ENCODE measurements around the gene EPS8. TPM values are rescaled to one million over a fixed set of nuclear protein-coding genes. Genes with fewer than 3 reads are reported as not detected.

Gene EPS8
- total RNA-seq, 1 donor from 2014 or later, result 41.7 TPM

DNA sequence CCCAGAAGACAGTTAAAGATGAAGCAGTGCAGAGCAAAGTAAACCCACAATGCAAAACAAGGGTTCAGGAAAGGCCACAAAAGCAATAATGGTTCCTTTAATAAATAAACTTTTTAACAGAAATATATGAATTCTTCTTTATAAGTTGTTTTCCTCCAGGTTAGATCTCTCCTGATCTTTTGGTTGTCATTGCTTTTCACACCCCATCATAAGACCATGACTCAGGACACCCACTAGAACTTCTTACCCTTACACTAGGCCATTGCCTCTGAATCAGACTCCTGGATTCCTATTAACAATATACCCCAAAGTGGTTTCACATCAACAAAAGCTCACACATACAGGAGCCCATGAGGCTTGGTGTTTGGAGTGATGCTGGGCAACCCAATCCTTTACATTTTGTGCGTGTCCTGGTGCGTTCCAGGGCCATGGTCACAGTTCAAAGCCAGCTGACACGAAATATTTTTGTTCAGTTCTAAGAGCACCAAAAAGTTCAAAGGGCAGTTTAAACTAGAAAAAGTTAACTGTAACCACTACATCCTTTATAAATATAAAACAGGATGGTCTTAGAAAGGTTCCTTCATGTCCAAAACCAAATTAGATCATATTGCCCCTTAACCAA is 187.0 kb downstream of the EPS8 start:
- TF ChIP-seq, protein P1, sequence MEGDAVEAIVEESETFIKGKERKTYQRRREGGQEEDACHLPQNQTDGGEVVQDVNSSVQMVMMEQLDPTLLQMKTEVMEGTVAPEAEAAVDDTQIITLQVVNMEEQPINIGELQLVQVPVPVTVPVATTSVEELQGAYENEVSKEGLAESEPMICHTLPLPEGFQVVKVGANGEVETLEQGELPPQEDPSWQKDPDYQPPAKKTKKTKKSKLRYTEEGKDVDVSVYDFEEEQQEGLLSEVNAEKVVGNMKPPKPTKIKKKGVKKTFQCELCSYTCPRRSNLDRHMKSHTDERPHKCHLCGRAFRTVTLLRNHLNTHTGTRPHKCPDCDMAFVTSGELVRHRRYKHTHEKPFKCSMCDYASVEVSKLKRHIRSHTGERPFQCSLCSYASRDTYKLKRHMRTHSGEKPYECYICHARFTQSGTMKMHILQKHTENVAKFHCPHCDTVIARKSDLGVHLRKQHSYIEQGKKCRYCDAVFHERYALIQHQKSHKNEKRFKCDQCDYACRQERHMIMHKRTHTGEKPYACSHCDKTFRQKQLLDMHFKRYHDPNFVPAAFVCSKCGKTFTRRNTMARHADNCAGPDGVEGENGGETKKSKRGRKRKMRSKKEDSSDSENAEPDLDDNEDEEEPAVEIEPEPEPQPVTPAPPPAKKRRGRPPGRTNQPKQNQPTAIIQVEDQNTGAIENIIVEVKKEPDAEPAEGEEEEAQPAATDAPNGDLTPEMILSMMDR (conservative IDR thresholded peaks at IDR 0.05; ENCODE audit: low read depth, low read length), result no peak
- no peak overlapping the region for H3K4me3 ChIP-seq (ENCODE audit: low read depth, low read length)
- DNase-seq (ENCODE audit: low read depth), result peak; percentile 97

DNA sequence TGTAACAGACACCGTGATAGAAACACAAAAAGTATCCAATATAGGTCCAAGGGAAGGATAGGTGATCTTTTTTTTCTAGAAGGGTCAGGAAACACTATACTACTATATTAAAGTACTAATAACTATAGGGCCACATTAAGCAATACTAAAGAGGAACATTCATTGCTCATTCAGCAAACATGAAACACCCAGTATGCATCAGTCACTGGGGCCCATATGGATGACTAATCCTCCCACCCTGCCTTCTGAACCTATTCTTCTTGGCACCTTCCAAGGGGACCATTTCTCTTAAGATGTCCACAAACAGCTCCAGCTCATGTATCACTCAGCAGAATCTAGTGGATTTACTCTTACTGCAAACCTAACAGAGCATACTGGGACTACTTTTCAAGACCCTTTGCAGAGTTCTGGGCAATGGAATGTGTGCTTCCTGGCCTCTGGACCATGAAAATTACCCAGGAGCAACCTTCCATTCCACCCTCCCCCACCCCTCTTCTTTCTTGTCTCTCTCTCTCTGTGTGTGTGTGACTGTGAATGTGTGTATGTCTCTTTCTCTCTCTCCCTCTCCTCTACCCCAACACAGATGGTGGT is 187.9 kb downstream of the EPS8 start:
- peak; percentile 89 for DNase-seq (ENCODE audit: low read depth)
- TF ChIP-seq, protein P1 (conservative IDR thresholded peaks at IDR 0.05; ENCODE audit: low read depth, low read length), result no peak
- H3K4me3 ChIP-seq (ENCODE audit: low read depth, low read length), result no peak overlapping the region

DNA sequence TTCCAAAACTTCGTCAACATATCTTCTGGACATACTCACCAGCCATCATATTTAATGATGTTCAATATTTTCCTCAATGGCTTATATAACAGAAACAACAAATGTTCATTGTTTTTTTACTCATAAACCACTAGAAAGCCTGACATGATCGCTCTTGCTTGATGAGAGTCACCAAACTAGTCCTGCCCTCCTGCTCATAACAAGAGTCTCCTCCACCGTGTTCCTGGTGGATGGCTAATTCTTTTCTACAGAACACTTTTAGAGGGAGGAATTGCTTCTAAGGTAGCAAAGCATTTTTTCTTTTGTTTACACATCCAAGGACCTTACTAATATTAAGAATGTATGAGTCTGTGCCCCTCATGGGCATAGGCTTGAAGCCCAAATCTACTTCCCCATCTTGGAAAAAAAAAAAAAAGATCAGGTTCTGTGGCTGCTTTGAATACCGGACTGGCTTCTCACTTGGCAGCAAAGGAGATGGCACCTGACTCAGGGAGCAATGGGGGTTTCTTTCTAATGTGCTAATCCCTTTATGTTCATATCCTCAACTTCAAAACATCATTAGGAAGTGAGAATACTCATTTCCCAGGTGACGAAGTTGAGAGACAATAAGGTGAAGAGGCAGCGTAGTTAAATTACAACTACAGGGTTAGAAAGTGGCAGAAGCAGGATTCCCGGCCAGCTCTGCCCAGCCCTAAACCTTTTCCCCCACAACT is 188.8 kb downstream of the EPS8 start:
- TF ChIP-seq, protein P1 (conservative IDR thresholded peaks at IDR 0.05; ENCODE audit: low read depth, low read length), result no peak
- peak; percentile 83 for DNase-seq (ENCODE audit: low read depth)
- H3K4me3 ChIP-seq (ENCODE audit: low read depth, low read length), result no peak overlapping the region

DNA sequence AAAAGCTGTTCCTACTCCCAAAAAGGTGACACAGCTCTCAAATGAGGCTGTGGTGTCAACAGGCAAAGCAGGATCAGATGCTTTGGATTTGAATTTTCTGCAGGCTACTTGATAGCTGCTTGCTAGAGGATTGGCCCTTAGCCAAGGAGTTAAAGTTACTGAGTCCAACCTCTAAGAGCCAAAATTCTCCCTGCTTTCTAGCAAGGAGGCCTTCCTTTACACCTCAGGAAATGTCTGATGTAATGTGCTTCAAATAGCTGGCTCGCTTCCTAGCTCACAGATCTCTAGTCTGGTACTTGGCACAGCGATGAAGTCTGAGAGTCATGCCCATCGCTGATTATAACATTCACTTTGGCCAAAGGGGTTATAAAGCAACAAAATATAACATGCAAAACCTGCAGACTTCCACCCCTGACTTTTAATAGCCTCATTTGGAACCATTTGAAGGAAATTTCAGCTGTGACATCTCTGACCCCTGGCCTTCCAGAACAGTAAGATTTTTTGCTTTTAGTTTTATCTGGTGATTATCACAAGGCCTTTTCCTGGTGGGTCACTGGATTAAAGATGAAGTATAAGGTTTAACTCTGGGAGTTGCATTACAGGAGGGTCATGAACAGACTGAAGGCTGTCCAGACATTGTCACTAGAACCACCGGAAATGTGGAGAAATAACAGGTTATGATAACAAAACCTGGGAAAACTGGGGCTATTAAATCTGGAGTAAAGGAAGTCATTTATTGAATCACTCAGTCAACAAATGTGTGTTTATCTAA is 189.7 kb downstream of the EPS8 start:
- peak; percentile 65 for DNase-seq (ENCODE audit: low read depth)
- no peak overlapping the region for H3K4me3 ChIP-seq (ENCODE audit: low read depth, low read length)
- TF ChIP-seq, protein P1 (conservative IDR thresholded peaks at IDR 0.05; ENCODE audit: low read depth, low read length), result no peak

DNA sequence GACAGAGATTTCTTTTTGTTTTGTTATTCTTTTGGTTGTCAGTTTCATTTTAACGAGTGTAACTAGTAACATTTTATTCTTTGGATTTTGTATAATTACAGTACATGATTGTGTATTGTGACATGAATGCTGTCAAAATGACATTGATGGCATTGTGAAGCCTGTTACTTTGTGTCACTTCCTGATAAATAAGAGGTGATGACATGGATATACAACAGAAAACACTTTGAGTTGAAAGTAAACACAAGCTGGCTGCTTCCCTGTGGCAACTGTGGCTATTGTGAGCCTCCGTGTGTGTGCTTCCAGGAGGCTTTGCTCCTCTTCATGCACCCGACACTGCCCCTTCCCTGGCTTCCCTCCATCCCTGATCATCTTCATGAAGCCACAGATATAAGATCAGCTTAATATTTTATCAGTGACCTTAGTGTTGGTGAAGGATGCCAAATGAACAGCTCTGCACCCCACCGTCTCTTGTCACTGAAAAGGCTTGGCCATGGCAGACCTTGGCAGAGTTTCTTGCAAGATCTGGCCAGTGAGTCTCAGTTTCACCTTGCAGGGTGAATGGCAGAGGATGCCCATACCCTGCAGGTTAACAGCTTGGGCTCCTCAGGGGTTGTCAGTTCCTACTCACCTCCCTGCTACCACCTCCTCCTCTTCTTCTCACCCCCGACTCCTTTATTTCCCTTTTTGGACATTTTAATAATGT is 191.9 kb downstream of the EPS8 start:
- TF ChIP-seq, protein P1 (conservative IDR thresholded peaks at IDR 0.05; ENCODE audit: low read depth, low read length), result no peak
- no peak for DNase-seq (ENCODE audit: low read depth)
- H3K4me3 ChIP-seq (ENCODE audit: low read depth, low read length), result no peak overlapping the region

DNA sequence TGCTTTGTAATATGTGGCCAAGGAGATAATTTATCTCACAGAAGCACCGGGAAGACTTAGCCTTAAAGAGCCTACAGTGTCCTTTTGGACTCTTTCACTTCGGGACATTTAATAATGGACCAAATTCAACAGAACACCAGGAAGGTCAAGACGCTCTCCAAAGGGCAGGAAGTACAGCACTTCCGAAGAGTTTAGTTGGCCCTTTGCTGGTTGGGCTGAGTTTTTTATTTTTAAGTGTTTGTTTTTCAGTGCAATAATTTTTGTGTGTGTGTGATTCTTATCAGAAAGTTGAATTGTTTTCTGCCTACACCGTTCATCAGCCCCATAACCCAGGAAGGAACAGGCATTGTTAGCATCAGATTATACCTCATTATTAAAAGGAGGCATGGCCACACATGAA is 193.0 kb downstream of the EPS8 start:
- no peak overlapping the region for H3K4me3 ChIP-seq (ENCODE audit: low read depth, low read length)
- TF ChIP-seq, protein P1 (conservative IDR thresholded peaks at IDR 0.05; ENCODE audit: low read depth, low read length), result no peak
- no peak for DNase-seq (ENCODE audit: low read depth)

Data from epithelial cell of proximal tubule (primary cell).